Stomach (tissue), 4 donors: Measurements from ENCODE around the gene RABGAP1L.

Source experiments
- CTCF ChIP-seq, 7 experiments: fragments of 450-650 bp in 4 of 7; fragments of 200-600 bp in 3 of 7; sonication (generic) in 3 of 7; IDR thresholded peaks; one replicate each; pipeline ENCODE4 v1.5.1; 2016 to 2019; ENCODE audit warnings: antibody characterized with exemption in 7 of 7, control low read depth in 2 of 7, mild to moderate bottlenecking in 1 of 7
- EP300 ChIP-seq: sonication (generic); formaldehyde crosslinking; IDR thresholded peaks from one replicate; pipeline ENCODE4 v1.6.1; 2017; ENCODE audit warnings: antibody characterized with exemption
- POLR2A ChIP-seq, 4 donors: fragments of 450-650 bp; IDR thresholded peaks; one replicate each; pipeline ENCODE4 v1.6.1; 2016; ENCODE audit warnings: antibody characterized with exemption in 4 of 4, control low read depth in 2 of 4, mild to moderate bottlenecking in 1 of 4, moderate library complexity in 1 of 4

- TF ChIP-seq CTCF (IDR thresholded peaks at IDR 0.05) (no peak), POLR2A (IDR thresholded peaks at IDR 0.05) (no peak), EP300 (no peak)
Measured at GRCh38 chr1:174788981-174789380, 629.7 kb downstream of the RABGAP1L start.
